HG03064 (cell line): Measurements from ENCODE around the gene PODXL2.
"Not testable (repeated sequence)": the region's sequence is repeated elsewhere in the genome, so short reads cannot be mapped to it uniquely, and the experiment has no call there.

ENCODE experiments used
- ATAC-seq: cut with Tn5 transposase; IDR thresholded peaks from one replicate; pipeline ENCODE4 v1.9.1; 2021; ENCODE audit warnings: low read depth; ENCODE audit not compliant: unreplicated experiment

PODXL2 gene

DNA sequence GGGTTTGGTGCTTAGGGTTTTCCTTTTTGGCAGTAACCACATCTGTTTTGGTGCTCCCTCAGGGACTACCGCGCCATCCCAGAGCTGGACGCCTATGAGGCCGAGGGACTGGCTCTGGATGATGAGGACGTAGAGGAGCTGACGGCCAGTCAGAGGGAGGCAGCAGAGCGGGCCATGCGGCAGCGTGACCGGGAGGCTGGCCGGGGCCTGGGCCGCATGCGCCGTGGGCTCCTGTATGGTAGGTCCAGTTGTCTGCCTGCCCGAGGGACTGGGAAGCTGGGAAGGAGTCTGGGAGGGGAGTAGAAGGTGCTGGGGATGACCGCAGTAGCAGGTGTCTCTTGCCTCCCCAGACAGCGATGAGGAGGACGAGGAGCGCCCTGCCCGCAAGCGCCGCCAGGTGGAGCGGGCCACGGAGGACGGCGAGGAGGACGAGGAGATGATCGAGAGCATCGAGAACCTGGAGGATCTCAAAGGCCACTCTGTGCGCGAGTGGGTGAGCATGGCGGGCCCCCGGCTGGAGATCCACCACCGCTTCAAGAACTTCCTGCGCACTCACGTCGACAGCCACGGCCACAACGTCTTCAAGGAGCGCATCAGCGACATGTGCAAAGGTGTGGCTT is 24.3 kb upstream of the PODXL2 start:
- no peak for ATAC-seq

DNA sequence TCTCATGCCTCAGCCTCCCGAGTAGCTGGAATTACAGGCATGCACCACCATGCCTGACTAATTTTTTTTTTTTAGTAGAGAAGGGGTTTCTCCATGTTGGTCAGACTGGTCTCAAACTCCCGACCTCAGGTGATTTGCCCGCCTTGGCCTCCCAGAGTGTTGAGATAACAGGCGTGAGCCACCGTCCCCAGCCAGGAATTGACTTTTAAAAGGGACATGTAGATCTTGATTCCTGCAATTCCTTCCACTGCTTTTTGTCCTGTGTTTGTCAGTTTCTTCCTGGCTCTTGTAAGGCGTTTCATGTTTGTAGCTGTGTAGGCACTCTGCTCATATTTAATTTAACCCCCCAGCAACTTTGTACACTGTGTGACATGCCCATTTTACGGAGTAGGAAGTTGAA is 23.4 kb upstream of the PODXL2 start:
- not testable (repeated sequence) for ATAC-seq

DNA sequence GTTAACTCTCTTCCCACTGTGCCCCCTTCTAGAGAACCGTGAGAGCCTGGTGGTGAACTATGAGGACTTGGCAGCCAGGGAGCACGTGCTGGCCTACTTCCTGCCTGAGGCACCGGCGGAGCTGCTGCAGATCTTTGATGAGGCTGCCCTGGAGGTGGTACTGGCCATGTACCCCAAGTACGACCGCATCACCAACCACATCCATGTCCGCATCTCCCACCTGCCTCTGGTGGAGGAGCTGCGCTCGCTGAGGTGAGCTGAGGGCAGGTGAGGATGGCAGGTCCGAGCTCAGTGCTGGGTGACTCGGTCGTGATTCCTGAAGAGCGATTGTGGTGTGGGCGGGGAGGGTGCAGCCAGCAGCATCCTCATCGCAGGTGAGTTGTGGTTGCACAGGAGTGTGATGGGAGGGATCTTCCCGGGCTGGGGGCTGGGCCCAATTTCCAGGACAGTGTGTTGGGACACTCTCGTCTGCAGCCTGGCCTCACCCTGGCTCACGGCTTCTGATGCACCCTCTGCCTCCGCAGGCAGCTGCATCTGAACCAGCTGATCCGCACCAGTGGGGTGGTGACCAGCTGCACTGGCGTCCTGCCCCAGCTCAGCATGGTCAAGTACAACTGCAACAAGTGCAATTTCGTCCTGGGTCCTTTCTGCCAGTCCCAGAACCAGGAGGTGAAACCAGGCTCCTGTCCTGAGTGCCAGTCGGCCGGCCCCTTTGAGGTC is 22.7 kb upstream of the PODXL2 start:
- ATAC-seq = no peak

DNA sequence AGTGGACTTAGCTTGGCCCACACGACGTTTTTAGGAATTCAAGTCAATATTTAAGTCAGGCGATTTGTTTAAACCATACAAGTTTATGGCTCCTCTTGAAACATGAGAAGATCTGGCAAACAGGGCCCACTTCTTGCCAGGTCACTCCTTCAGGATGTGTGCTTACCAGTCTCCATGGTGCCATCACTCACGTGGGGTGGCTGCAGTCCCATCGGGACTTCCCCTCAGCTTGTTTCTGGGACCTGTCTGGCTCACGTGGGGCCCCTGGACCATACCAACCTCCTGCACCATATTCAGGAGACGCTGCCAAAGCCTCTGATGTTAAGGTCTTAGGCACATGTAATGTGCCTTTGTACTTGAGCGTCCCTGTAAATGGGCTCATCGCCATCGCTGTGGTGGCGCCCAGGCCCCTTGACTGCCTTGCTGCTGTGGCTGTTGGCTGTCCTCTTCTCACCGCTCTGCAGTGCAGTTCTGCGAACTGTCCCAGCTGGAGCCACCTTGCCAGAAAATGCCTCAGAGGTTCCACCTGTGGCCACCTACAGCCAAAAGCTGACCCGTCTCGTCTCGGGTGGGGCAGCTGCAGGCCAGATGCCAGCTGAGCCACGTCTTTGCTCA is 21.9 kb upstream of the PODXL2 start:
- no peak for ATAC-seq

DNA sequence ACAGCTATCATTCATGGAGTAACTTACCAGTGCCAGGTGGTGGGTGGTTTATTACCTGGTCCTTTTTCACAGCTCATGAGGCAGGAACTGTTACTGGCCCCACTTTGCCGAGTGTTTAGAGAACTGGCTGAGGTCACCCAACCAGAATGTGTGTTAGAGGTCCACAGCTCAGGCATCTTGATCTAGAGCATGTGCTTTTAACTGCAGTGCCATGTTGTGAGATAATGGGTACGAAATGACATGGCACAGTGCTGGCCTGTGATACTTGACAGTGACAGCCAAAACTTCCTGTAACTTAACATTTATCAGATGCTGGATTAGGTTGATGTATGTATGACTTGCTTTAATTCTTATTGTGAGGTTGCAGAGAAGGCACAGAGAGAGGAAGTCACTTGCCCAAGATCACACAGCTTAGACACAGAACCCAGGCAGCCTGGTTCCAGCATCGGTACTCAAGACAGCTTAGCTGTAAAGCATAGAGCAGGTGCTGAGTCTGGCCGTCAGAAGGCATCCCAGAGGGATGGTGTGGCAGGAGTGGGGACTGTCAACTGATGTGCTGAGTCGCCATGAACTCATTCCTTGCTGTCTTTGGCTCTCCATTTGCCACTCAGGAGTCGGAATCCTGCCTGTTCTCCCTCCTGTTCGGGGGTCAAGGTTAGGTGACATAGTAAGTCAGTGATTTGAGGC is 21.2 kb upstream of the PODXL2 start:
- ATAC-seq = no peak

DNA sequence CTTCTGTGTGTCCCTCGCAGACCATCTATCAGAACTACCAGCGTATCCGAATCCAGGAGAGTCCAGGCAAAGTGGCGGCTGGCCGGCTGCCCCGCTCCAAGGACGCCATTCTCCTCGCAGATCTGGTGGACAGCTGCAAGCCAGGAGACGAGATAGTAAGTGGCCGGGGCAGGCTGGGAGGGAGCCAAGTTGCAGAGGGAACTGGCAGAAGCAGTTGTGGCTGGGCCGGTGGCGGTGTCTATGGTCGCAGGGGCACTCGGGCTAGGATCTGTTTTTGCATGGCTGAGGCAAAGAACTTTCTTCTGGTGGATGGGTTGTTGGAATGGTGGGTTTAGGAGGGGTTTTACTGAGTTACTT is 20.6 kb upstream of the PODXL2 start:
- ATAC-seq = no peak

DNA sequence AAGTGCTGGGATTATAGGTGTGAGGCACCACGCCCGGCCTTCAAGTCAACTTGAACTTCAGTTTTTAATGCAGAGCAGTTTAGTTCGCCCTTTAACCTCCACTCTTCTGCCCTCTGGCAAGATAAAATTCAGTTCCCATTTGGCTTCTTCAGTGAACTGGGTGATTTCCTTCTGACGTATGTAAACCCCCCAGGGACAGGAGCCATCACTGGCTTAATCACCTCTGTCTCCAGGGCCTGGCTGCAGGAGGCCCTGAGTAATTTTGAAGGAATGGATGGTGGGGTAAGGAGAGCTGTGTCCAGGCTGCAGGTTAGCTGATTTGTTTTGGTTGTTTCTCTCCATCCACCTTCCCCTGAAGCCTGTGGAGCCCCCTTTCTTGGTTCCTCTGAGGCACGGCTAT is 18.9 kb upstream of the PODXL2 start:
- no peak for ATAC-seq

DNA sequence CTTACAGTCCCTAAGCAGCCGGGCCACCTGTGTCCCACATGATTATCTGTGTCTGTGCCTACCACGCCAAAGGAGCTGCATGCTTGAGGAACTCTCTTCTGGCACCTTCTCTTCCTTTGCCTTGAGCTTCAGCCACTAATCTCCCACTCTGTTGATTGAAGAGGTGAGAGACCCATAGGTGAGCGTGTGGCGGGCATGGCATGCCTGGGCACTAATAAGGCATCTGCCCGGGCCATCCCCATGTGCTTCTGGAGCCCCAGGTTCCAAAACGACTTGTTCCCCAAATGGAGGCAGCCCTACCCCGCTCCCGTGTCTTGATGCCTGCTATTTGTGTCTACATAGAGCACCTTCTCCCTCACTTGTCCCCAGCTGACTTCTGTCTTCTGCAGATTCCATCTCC is 17.7 kb upstream of the PODXL2 start:
- ATAC-seq = no peak

DNA sequence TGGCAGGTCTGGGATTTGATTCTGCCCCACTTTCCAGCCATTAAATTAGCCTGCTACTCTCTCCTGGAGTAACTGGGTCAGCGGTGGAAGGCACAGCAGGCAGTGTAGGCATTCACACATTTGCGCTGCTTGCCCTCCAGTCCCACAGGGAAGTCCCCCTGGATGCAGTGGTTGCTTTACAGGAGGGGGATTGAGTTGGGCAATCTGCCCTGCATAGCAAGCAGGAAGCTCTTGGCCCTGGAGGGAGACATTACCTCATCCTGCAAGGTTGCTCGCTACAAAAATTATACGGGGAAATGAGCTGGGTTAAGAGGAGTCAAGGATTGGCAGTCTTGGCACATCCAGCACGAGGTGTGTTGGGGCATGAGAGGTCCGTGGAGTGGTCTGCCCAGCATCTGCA is 16.0 kb upstream of the PODXL2 start:
- ATAC-seq = no peak

DNA sequence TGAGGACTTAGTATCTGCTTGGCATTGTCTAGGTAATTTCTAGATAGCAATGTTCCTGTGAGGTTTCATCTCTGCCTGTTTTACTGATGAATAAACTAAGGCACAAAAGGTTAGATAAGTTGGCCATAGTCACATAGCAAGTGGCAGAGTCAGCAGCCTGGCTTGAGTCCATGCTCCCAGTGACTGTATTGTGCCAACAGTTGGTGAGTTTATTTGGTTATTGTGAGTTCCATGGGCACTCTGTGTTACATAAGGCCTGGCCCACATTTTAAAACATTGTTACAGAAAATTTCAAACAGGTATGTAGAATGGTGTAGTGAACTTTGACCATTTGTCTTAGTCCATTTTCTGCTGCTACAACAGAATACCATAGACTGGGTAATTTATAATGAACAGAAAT is 15.6 kb upstream of the PODXL2 start:
- ATAC-seq = no peak

DNA sequence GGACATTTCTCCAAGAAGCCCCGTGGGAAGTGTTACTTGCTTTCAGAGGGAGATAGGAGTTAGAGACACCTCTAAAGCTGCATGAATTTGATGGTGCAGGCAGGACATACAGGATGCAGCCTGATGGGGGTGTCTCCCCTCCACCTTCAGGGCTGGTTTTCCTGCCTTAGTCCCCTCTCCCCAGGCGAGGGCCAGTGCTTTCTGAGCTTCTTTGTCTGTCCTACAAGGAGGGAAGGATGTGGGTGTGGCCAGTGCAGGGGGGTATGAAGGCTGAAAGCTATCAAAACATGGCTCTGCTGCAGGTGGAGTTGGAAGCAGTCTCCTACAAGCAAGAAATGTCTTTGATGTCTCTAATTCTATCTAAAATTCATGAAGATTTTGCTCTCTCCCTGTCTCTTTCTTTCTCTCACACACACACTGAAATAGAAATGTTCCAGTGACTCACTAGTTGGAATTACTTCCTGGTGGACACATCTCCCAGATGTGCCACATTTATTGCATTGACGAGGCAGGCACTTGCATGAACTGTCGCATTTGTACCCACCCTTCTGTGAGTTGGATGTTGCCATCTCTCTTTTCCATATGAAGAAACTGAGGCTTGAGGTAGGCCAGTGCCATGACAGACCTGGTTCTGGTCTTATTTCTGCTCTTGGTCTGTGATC is 13.9 kb upstream of the PODXL2 start:
- no peak for ATAC-seq

DNA sequence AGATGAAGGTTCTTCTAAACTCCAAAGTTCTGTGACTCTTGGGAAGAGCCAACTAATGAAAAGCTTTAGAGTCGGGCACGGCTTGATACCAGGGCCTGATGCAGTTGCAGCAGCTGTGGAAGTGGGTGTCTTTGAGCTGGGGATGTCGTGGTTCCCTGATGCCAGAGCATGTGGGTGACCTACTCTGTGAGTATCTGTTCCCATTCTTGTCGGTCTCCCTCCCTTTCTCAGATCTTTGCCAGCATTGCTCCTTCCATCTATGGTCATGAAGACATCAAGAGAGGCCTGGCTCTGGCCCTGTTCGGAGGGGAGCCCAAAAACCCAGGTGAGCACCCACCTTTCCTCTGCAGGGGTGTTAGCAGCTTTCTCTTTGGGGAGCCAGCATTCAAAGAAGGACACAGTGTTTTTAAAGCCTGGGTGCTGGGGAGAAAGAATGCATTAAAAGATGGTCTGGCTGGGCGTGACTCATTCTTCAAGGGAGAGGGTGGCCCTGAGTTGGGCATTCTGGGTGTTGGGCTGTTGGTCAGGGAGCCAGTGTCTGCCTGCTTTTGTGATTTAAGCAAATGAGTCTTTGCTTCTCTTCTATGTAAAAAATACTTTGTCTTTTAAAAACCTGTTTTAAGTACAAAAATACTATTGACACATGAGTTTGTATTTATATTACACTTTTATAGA is 13.2 kb upstream of the PODXL2 start:
- no peak for ATAC-seq

DNA sequence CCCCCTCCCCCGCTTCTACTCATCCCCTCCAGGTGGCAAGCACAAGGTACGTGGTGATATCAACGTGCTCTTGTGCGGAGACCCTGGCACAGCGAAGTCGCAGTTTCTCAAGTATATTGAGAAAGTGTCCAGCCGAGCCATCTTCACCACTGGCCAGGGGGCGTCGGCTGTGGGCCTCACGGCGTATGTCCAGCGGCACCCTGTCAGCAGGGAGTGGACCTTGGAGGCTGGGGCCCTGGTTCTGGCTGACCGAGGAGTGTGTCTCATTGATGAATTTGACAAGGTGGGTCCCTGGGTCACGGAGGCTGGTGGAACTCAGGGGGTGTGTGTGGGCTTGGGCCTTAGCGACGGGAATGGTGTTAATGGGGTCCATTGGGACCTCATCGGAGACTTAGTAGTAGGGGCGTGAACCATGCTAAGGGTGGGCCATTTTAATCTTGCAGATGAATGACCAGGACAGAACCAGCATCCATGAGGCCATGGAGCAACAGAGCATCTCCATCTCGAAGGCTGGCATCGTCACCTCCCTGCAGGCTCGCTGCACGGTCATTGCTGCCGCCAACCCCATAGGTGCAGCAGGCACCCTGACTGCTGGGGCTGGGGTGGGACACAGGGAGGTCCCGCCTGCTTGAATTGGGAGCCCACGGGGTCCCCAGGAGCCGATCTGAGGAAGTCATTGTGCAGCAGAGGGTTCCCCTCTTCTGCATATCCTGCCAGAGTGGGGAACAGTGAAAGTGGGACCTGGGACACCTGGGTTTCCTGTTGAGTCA is 12.0 kb upstream of the PODXL2 start:
- no peak for ATAC-seq

DNA sequence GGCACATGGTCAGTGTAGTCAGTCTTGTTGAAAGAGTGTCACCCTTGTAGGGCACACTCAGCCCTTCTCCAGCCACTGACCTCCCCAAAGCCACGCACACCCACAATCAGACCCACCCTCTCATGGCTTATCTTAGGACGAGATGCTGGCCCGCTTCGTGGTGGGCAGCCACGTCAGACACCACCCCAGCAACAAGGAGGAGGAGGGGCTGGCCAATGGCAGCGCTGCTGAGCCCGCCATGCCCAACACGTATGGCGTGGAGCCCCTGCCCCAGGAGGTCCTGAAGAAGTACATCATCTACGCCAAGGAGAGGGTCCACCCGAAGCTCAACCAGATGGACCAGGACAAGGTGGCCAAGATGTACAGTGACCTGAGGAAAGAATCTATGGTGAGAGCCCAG is 10.1 kb upstream of the PODXL2 start:
- ATAC-seq = no peak

DNA sequence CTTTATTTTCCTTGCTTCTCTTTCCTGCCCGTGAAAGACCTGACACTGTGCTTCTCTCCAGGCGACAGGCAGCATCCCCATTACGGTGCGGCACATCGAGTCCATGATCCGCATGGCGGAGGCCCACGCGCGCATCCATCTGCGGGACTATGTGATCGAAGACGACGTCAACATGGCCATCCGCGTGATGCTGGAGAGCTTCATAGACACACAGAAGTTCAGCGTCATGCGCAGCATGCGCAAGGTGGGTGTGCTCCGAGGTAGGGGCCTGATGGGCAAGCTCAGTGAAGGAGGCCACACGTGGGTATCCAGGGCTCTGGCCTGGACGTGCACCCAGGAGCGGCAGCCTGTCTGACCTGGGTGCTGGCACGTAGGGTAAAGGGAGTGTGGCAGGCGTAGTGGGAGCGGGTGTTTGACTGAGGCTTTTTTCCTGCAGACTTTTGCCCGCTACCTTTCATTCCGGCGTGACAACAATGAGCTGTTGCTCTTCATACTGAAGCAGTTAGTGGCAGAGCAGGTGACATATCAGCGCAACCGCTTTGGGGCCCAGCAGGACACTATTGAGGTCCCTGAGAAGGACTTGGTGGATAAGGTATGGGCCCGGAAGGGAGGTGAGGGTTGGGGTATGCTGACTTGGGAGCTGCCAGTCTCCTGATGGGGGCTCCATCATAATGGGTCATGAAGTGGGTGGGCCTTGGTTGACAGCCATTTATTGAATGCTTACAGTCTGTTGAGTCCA is 8.2 kb upstream of the PODXL2 start:
- no peak for ATAC-seq

DNA sequence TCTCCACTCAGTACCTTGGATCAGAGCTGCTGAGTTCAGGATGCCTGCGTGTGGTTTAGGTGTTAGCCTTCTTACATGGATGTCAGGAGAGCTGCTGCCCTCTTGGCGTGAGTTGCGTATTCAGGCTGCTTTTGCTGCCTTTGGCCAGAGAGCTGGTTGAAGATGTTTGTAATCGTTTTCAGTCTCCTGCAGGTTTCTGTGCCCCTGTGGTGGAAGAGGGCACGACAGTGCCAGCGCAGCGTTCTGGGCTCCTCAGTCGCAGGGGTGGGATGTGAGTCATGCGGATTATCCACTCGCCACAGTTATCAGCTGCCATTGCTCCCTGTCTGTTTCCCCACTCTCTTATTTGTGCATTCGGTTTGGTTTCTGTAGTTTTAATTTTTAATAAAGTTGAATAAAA is 7.0 kb upstream of the PODXL2 start:
- no peak for ATAC-seq

DNA sequence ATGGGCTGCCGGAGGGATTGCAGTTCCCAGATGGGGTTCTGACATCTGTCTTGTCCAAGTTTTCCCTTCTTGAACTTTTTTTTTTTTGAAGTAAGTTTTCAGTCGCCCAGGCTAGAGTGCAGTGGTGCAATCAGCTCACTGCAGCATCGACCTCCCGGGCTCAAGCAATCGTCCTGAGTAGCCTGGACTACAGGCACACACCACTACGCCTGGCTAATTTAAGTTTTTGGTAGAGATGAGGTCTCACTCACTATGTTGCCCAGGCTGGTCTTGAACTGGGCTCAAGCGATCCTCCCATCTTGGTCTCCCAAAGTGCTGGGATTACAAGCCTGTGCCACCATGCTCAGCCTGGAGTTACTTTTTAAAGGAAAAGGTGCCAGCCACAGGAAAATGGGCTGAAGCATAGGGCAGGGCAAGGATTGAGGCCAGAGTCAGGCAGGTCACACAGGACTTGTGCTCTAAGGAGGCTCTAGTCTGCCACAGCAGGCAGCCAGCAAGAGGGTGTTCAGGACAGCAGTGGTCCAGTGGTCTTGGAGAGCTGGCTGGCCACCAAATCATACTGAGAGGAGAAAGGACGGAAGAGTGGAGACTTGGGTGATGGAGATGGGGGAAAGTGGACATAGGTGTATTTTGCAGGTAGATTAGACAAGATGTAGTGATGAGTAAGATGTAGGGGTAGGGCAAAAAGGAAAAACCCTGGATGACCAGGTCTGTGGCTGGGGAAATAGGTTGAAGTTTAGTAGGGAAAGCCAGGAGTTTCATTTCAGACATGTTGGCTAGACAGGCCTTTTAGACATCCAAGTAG is 6.0 kb upstream of the PODXL2 start:
- no peak for ATAC-seq

DNA sequence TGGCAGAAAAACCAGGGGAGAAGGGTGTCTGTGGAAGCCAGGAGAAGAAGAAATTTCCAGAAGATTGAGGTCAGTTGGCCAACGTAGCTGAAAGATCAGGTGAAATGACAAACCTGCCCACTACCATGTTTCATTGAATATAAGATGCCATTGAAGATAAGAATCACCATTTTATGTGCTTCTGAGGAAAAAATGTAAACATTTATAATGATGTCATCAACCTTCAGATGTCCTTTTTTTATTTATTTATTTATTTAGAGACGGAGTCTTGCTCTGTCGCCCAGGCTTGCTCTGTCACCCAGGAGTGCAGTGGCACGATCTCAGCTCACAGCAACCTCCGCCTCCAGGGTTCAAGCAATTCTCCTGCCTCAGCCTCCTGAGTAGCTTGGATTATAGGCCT is 4.9 kb upstream of the PODXL2 start:
- no peak for ATAC-seq
